Activated CD4-positive, alpha-beta T cell treated with anti-CD3 and anti-CD28 coated beads, Interleukin-2, Interleukin-6, amounts not matched to agents 100 ng/mL and 50 ng/mL, durations not matched to agents 16 hours and 8 hours (primary cell): ENCODE results near the gene KRTAP22-2.

ENCODE experiments used
- DNase-seq: peaks from one replicate; pipeline ENCODE4 v3.0.0-alpha.2; 2020

Gene KRTAP22-2

DNA sequence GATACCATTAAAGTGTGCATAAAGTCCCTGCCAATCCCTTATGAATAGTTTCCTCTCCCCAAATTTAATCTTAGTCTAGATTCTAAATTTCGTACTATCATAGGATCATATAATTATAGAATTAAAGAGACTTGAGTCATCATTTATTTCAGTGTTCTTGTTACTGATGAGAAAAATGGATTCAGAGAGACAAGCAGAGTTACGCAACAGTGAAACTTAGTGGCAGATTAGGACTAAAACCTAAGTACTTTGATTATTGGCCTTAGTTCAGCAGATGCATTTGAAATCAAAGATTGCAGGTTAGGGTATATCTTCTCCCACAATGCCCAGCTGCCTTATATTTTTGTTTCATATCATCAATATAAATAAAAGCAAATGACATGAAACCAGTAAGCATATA is 28.2 kb downstream of the KRTAP22-2 start:
- no peak for DNase-seq

DNA sequence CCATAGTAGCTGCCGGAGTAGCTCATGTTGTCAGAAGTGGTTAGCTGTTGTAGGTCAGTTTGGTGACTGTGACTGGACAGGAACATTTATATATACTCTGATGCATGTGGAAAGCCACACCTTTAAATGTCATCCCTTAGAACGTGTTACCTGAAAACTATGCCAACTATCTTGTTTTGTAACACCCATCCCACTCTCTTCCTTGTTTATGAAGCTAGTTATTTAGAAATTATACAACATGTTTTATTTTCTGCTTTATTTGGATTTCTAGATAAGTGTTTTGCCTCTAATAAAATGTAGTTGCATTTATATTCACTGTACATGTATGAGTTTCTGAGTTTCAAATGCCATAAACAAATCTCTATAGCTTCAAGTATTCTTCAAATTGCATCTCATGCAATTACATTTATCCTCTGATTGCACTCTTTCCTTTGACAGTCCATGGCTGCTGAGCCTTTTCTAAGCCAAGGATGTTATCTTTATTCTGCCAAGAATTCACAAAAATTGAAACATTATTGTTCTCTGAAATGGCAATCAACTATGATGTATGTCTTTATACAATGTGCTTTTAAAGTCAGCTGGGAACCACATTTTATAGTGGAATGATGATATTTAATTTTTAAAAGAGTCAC is 28.8 kb downstream of the KRTAP22-2 start, which contains the start of gene KRTAP19-7:
Gene KRTAP19-7 (minus strand): TSS at position 51 of the 632 bp plus-strand sequence. CDS start 25 bp downstream, at position 26.
- no peak for DNase-seq

DNA sequence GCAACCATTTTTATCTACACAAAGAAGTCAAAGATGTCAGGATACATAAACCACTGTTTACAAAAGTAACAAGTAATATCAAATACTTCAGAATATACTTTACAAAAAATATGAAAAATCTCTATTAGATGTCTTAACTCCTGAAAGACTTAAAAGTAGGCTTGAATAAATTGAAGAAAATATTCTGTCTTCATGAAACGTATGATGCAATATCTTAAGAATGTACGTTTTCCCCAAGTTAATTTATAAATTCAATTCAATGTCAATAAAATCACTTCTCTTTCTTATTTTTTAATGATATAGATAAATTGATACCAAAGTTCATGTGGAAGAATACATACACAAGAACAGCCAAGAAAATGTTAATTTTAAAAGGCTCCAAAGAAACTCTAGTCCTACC is 35.1 kb downstream of the KRTAP22-2 start:
- no peak for DNase-seq

DNA sequence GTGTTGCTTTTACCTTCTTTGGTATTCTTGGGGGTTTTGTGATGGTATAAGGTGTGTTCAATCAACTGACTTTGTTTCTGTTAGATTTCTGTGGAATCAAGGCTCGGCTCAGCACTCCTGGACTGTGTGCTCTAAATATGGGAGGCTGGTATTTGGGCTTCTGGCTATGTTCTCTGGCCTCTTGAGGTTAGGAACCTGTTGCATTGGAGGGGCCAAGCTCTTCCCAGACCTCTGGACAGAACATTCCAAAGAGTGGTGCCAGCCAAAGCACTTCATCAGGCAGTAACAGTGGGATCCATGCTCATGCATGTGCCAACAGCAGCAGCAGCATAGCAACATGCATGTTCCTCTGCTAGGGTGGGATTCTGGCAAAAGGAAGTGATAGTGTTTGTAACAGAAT is 37.4 kb downstream of the KRTAP22-2 start:
- DNase-seq: no peak

DNA sequence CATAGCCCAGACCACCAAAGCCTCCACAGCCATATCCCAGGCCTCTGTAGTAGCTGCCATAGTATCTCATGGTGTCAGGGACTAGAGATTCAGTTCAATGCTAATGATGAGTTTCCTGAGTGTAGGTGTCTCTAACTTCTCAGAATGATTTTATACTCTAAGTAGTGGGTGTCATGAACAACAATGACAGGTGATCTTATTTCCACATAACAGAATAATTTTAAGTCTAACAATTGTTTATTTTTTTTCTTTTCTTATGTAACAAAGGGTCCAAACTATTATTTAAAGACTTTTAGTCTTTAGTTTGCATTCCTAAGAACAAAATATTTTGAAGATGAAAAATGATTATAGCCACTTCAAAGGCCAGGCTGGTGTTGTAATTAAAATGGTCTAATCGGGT is 48.4 kb downstream of the KRTAP22-2 start, which contains the start of gene KRTAP19-6:
Gene KRTAP19-6 (minus strand): TSS at position 101 of the 400 bp plus-strand sequence. CDS start 31 bp downstream, at position 70.
- no peak for DNase-seq
